HG02870 (cell line): ENCODE data around the gene TOX2.

Source experiments
- ATAC-seq: cut with Tn5 transposase; IDR thresholded peaks from one replicate; pipeline ENCODE4 v1.9.1; 2021; ENCODE audit warnings: mild to moderate bottlenecking, moderate library complexity; ENCODE audit not compliant: unreplicated experiment

TOX2 gene

DNA sequence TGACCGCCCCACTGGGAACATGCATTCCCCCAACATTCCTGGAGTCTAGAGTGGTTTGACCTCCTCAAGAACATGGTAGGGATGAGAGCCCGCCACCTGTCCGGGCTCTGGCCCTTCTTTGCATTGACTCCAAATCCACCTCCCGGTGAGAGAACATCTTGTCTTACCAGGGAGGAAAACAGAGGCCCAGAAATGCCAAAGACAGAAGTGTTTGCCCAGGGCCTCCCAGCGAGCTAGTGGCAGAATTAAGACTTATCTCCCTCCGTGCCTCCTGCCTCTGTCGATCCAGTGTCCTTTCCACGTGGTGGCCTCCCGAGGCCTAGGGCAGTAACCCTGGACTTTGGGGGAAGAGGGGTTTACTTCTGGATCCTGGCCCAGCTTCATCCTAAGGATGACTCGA, 137.5 kb downstream of the TOX2 start:
- ATAC-seq = no peak

DNA sequence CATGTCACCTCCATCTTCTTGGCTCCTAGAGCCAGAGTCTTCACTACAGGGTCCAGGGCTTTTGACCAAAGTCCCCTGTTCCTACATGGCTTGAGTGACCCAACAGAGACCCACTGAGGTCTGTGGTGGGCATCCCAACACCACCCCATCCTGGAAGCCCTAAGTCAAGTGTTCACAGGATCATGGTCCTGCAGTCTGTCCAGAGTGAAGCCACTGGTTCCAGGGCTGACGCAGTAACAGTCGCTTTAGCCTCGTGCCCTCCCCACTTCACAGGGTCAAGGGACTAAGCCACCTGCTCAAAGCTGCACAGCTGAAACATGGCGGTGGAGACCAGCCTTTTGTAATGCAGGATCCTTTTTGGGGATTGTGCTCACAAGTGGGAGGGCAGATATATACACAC, 138.4 kb downstream of the TOX2 start:
- ATAC-seq = no peak

DNA sequence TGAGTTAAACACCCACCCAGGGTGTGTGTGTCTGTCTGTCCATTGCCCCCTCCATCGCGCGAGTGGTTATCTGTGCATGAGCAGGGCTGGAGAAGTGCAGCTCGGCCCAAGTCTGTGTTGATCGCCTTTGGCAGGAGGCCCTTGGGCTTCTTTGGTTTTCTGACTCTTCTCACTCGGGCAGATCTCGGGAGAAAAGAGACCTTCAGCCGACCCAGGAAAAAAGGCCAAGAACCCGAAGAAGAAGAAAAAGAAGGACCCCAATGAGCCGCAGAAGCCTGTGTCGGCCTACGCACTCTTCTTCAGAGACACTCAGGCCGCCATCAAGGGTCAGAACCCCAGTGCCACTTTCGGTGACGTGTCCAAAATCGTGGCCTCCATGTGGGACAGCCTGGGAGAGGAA, 139.5 kb downstream of the TOX2 start:
- no peak for ATAC-seq

DNA sequence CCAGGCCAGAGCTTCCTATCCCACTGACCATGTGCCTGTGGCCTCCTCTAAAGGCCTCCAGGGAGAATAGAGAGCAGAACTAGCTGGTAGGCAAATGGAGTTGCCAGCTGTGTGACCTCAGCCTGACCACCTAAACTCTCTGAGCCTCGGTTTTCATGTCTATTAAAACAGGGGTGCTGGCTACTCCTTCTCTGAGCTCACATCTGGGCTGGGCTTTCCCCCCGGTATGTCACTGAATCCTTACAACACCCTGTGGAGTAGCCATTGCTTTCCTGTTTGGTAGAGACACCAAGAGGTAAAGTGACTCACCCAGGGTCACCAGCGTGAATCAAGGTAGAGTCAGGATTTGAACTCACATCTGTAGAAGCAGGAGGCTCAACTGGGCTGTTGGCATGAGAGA, 140.2 kb downstream of the TOX2 start:
- no peak for ATAC-seq

DNA sequence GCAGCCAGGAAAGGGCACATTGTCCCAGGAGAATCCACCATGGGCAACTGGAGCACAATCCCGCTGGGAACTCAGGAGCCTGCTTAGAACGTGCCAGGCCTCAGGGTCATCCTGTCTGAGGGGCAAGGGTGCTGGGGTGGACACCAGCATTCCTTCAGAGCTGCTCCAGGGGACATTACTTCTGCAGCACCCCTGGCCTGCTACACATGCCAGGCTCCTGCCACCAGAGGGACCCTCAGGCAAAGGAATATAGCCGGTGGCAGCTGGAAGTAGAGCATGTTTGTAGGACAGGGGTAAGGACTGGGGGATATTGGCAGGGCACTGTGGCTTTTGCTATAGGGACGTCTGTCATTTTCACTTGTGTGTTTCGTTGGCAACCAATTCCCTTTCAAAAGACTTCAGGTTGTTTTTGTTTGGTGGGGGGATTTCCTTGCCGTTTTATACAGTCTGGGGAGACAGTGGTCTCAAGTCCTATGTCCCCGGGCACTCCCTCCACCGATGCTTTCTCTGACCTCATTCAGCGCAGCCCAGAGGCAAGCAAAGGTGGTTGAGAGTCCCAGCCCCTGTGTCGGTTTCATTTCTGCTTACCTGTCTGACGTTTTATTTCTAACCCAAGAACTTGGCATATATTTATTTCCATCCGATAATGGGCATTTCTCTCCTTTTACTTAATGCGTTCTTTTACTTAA, 141.5 kb downstream of the TOX2 start:
- no peak for ATAC-seq

DNA sequence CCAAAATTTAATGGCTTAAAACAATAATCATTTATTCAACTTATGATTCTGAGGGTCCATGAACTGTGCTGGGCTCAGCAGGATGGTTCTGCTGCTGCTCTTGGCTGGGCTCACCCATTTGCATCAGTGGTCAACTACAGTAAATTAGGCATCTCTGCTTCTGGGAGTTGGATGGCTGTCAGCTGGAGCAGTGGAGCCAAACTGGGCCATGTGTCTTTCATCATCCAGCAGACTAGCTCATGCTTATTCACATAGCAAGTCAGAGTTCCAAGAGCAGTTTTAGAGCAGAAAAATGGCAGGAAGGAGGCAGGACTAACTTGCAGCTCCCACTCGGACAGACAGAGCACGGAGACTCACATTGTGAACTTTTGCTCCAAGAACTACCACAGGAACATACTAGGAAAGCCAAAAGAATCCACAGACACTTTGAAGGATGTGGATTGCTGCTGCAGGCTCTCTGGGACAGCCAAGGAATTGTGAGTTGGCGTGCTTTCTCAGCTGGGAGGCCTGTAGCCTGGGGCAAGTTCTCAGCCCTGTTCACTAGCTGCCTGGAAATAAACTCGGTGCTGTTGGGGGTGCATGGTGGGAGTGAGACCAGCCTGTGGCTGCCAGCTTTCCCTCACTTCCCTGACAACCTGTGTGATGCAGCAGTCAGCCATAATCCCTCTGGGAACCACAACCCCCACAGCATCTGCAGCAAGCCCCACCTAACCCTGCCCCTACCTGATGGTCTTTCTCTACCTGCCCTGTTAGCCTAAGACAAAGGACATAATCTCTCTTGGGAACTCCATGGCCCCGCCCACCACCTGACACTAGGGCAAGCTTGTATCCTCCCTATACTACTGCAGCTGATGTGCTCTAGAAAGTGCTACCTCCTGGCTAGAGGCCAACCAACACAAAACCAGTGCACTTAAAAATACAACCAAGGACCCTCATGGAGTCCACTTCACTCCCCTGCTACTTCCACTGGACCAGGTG, 143.3 kb downstream of the TOX2 start:
- ATAC-seq = no peak

DNA sequence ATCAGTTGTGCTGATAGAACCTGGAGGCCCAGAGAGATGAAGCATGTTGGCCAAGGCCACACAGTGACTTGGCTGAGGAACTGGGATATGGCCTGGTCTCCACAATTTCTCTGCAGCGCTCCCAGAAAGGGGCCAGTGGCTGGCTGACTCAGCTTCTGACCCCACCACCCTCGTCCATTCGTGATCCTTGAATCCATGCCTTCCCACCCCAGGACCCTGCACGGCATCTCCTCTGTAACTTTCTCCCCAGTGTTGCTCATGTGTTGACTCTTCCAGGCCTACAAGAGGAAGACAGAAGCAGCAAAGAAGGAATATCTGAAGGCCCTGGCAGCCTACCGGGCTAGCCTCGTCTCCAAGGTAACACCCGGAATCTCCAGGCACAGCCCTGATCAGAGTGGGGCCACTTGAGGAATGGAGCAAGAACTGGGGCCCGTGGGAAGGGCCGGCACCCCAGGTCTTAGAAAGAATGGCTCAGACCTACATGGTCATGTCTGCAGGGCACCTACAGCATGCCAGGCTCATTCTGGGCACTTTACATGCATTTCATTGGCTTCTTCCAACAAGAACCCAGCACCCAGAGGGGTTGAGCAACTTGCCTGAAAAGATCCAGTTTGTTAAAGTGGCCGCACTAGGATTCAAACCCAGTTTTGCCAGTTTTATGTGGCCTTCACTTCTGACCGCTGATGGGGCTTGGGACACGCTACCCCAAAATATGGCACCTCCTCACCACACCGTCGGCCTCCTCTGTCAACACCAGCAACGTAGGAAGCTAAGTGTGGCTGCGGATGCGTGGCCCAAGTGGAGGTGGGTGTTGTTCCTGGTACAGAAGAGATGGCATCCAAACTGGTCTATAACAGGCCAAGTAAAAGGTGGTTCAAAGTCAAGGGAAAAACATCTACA, 150.1 kb downstream of the TOX2 start:
- ATAC-seq = no peak

DNA sequence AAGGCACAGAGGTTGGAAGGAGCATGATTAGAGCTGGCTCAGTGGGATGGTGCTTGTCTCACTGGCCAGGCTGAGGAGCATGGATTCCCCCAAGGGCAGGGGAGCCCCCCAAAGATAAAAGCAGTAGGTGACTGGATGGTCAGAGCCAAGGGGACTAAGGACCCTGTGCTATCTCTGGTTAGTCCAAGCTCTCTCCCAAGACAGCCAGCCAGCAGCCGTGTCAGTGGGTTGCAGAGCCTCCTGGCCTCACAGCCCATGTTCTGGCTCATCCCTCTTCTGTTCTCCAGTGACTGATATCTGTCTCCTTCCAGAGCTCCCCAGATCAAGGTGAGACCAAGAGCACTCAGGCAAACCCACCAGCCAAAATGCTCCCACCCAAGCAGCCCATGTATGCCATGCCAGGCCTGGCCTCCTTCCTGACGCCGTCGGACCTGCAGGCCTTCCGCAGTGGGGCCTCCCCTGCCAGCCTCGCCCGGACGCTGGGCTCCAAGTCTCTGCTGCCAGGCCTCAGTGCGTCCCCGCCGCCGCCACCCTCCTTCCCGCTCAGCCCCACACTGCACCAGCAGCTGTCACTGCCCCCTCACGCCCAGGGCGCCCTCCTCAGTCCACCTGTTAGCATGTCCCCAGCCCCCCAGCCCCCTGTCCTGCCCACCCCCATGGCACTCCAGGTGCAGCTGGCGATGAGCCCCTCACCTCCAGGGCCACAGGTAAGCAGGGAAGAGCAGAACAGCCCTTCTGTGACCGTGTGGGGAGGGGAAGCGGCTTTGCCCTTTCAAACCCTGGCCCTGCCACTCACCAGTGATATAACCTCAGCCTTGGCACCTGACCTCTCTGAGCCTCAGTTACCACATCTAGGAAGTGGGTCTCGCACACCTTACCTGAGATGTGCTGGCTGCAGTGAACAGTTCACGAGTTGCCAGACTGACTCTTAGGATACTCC, 151.0 kb downstream of the TOX2 start:
- no peak for ATAC-seq

DNA sequence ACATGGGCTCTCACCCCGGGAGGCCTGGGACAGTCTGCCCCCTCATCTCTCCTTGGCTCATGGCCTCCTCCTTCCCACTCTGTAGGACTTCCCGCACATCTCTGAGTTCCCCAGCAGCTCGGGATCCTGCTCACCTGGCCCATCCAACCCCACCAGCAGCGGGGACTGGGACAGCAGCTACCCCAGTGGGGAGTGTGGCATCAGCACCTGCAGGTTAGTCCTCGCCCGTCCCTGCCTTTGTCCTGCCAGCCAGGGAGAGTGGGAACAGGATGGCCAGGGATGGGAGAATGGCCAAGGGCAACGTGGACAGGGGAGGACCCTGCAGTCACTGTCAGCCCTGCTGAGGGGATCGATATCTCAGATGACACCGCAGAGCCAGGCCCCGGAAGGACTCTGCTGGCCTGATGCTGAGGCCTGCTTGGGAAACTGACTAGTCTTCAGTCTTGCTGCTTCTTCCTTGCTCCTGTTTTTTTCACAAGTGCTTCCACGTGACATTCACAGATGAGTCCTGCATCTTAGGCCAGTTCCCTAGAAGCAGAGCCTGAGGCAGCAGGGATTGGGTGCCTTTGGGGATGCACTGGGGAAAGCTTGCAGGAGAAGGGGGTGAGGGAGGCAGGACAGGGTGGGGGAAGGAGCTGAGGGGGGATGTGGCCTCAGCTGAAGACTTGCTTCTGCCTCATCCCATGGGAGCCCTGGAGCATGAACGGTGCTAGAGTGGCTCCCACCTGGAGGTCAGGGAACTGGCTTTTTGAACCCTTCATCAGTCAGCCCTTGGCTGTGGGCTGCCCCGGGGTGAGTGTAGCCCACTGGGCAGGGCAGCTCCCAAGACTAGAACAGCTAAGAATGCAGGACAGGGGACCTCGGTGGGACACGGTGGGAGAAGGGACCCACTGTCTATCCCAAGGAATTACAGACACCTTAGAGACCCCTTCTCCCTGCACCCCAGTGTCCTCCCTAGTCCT, 152.3 kb downstream of the TOX2 start:
- ATAC-seq = no peak

DNA sequence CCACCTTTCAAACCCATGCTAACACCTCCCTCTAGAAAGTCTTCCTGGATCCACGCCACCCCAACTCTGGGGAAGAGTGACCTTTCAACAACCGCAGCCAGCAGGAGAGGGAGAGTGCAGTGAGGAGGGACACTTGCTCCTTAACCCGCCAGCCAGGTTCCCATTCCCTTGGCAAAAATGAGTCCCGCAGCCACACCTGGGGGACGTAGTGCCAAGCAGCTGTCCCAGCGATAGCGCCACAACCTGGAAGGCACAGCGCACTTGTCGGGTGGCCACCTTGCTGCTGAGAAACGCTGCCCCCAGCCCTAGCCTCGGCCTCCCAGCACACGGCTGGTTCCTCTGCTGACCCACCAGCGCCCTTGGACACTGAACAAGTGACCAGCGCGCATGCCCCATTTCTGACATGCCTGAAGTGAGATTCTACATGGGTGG, 153.0 kb downstream of the TOX2 start:
- no peak for ATAC-seq

DNA sequence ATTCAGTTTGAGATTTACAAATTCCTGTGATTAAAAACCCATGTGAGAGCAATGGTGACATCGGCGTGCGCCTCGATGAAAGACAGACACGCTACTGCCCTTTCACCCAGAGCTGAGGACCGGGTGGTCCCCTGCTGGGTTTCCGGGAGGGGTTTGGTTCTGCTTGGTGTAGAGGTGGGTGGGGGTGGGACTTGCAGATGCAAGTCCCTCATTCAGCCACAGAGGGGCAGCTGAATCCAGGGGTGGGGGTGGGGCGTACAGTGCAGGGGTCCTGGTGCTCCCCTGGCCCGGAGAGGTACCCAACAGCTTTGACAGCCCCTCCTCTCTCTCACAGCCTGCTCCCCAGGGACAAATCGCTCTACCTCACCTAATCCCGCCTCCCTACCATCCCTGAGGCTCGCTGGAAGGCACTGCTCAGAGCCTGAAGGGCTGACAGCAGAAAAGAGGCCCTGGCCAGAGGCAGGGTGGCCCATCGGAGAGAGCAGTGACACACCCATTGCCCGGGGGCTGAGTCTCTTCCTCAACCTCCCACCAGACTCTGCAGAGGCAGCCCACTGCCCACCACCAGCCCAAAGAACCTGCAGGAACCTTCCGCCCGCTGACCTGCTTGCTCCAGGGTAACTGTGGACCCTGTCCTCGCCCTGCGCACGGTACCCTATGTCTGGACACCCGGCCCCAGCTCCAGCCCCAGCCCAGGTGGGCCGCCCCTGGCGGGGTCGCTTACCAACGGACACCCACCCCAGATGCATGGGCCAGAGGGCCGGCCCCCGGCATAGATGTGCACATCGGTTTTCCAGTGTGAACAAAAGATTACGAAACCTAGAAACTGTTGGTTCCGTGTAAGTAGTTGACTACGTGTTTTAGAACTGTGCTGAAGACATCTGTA, 153.9 kb downstream of the TOX2 start:
- no peak for ATAC-seq

DNA sequence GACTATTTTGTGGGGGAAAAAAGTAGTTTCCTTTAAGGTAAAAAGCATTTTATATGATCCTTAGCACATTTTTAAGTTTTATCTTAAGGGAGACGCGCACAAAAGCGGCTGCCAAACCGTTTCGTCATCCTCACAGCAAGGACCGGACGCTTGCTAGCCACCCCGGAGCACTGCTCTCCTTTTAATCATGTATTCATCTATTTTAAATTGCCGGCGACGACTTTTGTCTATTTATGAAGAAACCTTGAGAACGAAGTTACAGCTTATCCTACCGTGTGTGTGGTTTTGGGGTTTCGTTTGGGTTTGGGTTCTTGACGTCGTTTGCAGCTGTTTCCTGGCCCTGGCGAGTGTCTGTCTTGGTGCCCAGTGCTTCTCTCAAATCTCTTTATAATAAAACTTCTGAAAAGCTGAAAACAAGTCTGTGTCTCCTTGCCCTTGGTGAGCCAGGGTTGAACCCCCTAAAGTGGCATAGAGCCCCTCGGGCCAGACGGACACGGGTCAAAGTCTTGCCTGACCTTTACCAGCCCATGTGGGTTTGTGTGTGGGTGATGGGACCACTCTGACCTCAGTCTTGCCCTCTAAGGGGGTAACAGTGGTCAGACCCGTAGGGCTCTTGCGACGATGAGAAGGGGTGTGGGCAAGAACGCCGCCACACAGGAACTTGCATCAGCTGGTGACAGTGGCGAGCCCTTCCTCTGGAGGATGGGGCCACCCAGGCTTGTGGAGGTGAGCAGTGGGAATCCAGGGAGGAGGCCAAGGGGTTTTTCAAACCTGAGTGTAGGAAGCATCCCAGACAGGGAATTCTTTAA, 154.8 kb downstream of the TOX2 start:
- no peak for ATAC-seq

DNA sequence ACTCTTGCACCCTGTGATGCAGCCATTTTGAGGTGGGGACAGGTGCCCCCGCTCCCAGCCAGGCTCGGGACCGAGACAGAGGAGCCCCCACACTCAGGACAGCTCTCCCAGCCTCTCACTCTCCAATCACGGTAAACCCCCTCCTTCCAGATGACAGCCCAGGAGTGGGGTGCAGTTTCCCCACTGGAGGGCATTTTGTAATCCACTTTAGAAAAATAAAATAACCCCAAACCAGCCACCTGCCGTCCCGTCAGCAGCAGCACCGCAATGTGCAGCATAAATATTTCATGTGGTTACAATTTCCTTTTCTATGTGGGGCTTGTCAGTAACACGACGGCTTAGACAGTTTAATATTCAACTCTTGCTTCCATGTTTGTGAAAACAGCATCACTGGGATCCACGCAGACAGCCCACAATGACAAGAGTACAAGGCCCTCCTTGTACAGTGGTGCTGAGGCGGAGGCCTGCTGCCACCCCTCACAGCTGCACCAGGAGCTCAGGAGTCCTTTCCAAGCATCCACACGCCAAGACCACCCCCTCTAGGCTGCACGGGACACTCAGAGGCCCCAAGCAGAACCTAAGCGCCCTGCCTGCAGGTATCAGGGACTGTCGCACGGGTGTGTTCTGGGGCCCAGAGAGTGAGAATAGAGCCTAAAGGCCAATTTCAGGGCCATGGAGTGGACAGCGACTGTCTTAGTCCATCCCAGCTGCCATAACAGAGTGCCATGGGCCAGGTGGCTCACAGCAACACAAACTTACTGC, 155.7 kb downstream of the TOX2 start:
- ATAC-seq = no peak

DNA sequence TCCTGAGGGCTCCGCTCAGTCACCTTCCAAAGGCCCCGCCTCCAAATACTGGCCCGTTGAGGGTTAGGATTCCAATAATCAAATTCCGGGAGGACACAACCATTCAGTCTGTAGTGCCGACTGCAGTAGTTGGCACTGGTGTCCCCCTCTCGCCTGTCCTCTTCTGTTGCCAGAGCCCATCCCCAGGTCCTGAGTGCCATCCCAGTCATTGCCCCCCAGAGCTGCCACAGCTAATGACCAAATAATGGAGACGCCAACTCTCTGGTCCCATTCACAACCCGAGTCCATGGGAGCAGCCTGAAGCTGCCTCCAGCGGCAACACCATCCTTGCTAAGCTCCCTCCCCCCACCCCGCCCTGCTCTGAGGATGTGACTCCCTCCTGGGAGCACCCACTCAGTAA, 156.4 kb downstream of the TOX2 start:
- ATAC-seq = no peak

DNA sequence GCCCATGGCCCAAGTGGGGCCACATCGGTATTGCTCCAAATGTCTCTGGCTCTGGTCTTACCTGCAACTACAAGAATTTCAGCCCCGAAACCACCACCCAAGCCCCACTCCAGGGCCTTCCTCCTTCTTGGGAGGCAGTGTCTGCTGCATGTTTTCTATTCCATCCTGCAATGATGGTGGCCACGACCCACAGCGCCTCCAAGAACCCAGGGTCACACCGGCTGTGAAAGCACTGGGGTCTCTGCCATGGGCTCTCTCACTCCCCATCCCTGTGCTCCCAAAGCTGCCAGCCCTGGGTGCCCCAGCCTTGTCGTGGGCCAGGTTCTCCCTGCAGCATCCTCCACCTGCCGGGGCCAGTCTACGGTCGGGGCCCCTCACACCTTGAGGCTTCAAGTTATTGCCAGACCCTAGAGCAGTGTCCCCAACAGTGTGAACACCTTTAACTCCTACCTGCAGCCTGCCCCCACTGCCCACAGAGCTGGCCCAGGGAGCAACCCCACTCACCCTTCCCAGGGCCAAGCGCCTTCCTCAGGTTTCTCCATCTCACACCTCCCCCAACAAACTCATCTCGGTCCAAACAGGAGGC, 157.0 kb downstream of the TOX2 start:
- no peak for ATAC-seq

DNA sequence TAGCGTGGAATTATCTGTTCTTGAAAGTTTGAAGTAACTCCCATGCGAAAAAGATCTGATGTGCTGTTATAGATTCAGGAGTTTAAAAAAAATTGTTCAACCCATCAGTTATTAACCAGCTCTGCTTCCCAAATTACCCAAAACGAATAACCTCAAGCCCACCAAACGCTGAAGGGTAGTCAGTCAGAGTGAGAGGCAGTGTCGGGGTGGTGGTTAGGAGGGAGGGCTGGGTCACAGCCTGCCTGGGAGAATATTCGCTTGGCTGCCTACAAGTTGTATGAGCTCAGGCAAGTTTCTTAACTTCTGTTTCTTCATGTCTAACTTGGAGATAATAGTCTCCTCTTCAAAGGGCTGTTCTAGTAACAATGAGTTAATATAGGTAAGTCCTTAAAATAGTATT, 157.7 kb downstream of the TOX2 start:
- ATAC-seq = no peak
